ENCODE measurements around the gene CIDEC.

DNA sequence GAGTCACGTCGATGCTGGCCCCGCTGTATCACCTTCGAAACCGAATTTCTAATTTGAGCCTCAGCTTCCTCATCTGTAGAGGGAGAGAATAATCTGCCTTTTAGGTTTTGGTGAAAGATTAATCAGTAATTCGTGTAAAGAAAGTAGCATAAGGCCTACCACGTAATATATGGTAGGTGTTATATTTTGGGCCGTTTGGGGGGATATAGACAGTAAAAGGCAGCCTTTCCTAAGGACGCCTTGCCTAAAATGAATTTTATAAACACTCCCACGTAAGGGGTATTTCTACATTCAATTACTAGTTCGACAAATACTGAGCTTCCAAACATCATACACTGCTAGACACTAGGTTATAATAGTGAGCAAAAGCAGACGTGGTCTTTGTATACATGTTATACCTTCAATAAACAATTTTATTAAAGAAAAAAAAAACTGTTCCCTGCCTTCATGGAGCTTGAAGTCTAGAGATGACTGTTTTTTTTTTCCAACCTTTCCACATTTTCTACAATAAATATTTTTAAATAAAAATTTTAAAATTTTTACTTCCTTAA lies 11.1 kb upstream of the CIDEC start:
- TF ChIP-seq, protein P1, sequence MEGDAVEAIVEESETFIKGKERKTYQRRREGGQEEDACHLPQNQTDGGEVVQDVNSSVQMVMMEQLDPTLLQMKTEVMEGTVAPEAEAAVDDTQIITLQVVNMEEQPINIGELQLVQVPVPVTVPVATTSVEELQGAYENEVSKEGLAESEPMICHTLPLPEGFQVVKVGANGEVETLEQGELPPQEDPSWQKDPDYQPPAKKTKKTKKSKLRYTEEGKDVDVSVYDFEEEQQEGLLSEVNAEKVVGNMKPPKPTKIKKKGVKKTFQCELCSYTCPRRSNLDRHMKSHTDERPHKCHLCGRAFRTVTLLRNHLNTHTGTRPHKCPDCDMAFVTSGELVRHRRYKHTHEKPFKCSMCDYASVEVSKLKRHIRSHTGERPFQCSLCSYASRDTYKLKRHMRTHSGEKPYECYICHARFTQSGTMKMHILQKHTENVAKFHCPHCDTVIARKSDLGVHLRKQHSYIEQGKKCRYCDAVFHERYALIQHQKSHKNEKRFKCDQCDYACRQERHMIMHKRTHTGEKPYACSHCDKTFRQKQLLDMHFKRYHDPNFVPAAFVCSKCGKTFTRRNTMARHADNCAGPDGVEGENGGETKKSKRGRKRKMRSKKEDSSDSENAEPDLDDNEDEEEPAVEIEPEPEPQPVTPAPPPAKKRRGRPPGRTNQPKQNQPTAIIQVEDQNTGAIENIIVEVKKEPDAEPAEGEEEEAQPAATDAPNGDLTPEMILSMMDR (conservative IDR thresholded peaks at IDR 0.05; ENCODE audit: low read length) = no peak
- no peak for TF ChIP-seq EZH2phosphoT487 (IDR thresholded peaks at IDR 0.05; ENCODE audit: borderline replicate concordance)

Measured in Loucy (cell line).